G401 (cell line): ENCODE measurements around the gene COL1A2. TPM values are rescaled to one million over a fixed set of nuclear protein-coding genes. Genes with fewer than 3 reads are reported as not detected.

Experiments
- DNase-seq: peaks from one replicate; pipeline ENCODE4 v3.0.0-alpha.2; 2015; ENCODE audit warnings: low spot score
- in situ Hi-C: cut with HindIII; loops from 2 replicates; pipeline ENCODE4 v1.10.0; 2016; ENCODE audit warnings: low sequenced_read_pairs, mixed read lengths
- total RNA-seq: library from RNA; depleted of rRNA; stranded (reverse); fragments of >200 nt; shearing (Covaris generic); gene quantifications from 2 replicates; pipeline ENCODE4 v1.2.3, GENCODE V29; 2014

The COL1A2 gene
- total RNA-seq, 1 experiment from 2014 or later = 14.3 TPM

GRCh38 chr7:94403546-94403945, 8.9 kb downstream of the COL1A2 start:
- in situ Hi-C loops = no loop called here
- no peak for DNase-seq

DNA sequence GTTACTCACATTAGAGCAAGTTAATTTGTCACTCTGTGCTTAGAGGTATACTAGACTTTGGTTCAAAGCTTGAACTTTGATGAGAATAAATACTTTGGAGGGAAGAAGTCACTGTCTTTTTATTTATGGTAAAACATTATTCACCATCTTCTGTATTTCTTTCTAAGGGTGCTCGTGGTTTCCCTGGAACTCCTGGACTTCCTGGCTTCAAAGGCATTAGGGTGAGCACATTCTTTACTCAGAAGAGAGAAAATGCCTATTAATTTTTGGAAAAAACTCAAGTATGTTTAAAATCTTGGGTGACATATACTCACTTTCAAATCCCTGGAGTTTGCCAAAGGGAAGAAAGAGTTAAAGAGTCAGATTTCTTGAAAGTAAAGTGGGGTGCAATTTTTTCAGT, 10.8 kb downstream of the COL1A2 start:
- in situ Hi-C loops = no loop called here
- no peak for DNase-seq

DNA sequence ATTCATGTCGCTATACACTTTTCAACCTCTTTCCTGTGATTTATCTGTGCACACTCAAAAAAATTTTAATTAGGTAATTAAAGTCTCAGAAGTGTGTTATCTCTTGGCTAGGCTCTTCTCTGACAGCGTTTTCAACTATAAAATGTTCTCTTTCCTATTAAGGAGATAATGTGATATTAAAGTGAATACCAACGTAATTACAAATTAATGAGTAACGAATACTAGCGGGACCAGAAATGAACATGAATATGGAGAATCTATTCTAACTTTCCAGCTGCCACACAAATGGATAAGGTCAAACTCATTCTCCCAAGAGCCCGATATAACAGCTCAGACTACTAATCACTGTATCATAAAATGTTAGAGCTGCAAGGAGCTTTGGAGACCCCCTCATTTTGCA, 12.0 kb downstream of the COL1A2 start:
- no peak for DNase-seq
- in situ Hi-C loops = no loop called here

DNA sequence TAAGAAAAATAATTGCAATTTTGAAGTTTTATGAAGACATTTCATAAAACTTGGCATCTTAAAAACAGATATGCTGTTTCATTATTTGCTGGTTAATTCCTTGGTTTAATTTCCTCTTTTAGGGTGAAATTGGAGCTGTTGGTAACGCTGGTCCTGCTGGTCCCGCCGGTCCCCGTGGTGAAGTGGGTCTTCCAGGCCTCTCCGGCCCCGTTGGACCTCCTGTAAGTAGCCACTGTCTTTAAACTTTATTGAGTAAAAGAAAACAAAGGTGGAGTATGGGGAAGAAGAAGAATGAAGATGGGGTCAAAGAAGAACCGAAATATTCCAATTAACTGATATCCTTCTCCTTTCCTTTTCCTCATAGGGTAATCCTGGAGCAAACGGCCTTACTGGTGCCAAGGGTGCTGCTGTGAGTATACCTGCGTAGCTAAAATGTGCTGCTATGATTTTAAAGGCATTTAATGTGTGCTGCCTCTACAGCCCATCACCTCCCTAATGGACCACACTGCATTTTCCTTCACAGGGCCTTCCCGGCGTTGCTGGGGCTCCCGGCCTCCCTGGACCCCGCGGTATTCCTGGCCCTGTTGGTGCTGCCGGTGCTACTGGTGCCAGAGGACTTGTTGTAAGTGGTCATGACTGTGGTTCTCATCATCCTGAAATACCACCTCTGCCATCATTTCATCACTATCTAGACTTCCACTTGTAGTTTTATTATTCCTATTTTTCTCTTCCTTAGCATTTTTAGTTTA, 14.7 kb downstream of the COL1A2 start:
- in situ Hi-C loops = no loop called here
- no peak for DNase-seq

DNA sequence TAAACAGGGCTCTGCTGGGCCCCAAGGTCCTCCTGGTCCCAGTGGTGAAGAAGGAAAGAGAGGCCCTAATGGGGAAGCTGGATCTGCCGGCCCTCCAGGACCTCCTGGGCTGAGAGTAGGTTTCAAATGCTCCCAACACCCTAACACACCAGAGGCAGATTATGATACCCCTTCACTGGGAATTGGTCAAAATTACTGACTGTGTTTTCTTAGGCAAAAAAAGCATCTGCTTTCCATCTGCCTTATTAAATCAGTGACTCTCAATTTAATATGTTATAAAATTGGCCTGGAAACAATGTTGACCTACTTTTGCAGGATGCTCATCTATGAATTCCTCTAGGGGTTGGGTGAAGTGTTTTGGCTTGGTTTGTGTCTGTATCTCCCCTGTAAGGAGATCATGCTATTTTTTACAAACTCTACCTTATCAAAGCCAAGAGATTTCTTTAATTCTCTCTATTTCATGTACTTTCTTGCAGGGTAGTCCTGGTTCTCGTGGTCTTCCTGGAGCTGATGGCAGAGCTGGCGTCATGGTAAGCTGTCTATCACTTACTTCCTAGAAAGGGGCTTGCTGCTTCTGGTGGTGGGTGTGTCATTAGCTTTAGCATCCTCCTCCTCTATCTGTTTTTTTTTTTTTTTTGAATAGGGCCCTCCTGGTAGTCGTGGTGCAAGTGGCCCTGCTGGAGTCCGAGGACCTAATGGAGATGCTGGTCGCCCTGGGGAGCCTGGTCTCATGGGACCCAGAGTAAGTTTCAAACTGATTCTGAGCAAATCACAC, 15.9 kb downstream of the COL1A2 start:
- in situ Hi-C loops = no loop called here
- no peak for DNase-seq

DNA sequence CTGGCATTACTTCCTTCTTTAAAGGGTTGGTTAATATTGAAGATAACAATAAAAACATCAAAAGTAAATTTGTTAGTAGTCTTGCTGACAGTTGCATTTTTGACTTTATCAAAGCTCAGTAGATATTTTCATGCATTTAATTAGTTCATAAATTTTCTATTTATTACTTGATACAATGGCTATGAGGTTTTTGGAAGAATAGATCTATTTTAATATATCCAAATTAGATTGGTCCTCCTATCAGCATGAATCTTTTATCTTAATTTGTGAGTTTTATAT, 16.4 kb downstream of the COL1A2 start:
- no peak for DNase-seq
- in situ Hi-C loops = no loop called here

GRCh38 chr7:94412762-94413322, 18.1 kb downstream of the COL1A2 start:
- in situ Hi-C loops = no loop called here

DNA sequence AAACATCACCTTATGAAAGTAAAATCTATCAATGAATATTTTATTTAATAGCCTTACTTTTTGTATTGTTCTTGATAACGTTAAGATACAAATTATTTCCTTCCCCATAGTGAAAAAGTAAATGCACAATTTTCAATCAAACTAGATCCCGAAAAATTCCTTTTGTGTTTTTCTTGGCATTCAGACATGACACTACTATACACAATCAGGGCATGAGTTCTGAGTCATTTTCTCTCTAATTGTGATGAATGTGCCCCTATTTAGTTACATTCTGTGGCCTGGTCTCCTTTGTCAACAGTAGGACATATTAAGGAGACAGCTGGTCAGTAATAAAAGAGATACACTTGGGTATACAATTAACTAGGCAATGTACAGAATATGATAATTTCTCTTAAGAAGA, 19.8 kb downstream of the COL1A2 start:
- in situ Hi-C loops = no loop called here
- DNase-seq = no peak

More at GRCh38 chr7:94412762-94413322, 18.1 kb downstream of the COL1A2 start:
- no peak for DNase-seq

DNA sequence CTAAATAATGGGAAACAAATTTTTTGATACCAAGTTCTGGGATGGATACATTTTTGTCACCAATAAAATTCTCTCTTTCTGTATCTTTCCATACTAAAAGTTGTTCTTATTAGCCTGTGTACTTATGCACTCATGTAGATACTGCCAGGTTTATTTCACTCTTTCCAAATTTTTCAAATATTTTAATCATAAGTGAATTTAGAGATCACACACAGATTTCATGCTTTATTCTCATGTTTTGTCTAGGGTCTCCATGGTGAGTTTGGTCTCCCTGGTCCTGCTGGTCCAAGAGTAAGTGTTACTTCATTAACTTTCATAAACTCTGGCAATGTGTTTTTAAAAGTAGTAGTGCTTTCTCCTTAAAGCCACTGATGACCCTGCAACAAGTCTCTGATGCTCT, 20.3 kb downstream of the COL1A2 start:
- DNase-seq = no peak
- in situ Hi-C loops = no loop called here

DNA sequence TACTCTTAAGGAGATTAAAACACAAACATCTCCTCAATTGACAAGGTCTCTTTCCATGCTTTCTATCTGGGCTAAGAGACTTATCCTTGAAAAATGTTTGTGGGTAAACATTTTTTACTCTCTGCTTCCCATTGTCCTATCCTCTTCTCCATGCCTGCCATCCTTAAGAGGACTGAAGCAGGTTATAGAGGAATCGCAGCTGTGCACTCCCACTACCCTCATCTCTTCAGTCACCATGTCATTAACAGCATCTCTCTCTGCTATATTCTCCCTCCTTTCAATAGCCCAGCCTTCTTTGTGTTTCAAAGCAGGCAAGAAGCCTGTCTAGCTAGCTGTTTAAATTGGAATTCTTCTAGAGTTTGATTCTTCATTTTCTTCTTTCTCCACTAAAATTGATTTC, 22.6 kb downstream of the COL1A2 start:
- DNase-seq = no peak
- in situ Hi-C loops = no loop called here

- in situ Hi-C loops = no loop called here
These were observed 23.2 kb downstream of the COL1A2 start for GRCh38 chr7:94417901-94418300.

GRCh38 chr7:94418851-94419250, 24.2 kb downstream of the COL1A2 start:
- in situ Hi-C loops = no loop called here
- no peak for DNase-seq

More at GRCh38 chr7:94417901-94418300, 23.2 kb downstream of the COL1A2 start:
- no peak for DNase-seq

DNA sequence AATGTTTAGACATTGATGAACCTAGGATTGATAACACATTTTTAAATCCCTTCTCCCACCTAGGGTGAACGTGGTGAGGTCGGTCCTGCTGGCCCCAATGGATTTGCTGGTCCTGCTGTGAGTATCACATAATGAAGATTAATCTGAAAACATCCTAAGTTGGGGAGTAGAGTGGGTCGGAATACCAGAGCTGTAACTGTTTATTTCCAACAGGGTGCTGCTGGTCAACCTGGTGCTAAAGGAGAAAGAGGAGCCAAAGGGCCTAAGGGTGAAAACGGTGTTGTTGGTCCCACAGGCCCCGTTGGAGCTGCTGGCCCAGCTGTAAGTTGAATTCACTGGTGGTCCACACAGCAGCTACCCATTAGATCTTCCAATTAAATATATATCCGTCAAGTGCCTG, 25.6 kb downstream of the COL1A2 start:
- no peak for DNase-seq
- in situ Hi-C loops = no loop called here

- in situ Hi-C loops = no loop called here
- DNase-seq = no peak
These were observed 27.0 kb downstream of the COL1A2 start for GRCh38 chr7:94421681-94422080.

- in situ Hi-C loops = no loop called here
These were observed 27.4 kb downstream of the COL1A2 start for GRCh38 chr7:94422136-94422535.

GRCh38 chr7:94422827-94423460, 28.2 kb downstream of the COL1A2 start:
- in situ Hi-C loops = no loop called here
- no peak for DNase-seq

More at GRCh38 chr7:94422136-94422535, 27.4 kb downstream of the COL1A2 start:
- DNase-seq = no peak

- no peak for DNase-seq
These were observed 29.4 kb downstream of the COL1A2 start for GRCh38 chr7:94423863-94424735.

DNA sequence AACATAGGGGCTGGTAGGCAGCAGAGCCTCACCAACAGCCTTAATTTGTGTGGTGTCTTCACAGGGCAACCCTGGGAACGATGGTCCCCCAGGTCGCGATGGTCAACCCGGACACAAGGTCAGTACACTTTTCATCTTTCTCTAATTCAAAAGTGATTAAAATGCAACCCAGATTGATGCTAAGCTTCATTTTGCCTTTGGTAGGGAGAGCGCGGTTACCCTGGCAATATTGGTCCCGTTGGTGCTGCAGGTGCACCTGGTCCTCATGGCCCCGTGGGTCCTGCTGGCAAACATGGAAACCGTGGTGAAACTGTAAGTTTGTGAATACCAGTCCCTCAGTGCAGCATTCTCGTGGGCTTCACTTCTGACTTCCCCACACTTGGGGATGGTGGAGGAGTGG, 30.9 kb downstream of the COL1A2 start:
- in situ Hi-C loops = no loop called here
- DNase-seq = no peak

More at GRCh38 chr7:94423863-94424735, 29.4 kb downstream of the COL1A2 start:
- in situ Hi-C loops = no loop called here
